Uterus (tissue), 2 donors: ENCODE results near the gene IRF2BPL.

Source experiments
- CTCF ChIP-seq, 4 experiments: fragments of 200-600 bp in 2 of 4; fragments of 450-650 bp in 2 of 4; sonication (generic) in 2 of 4; IDR thresholded peaks; one replicate each; pipeline ENCODE4 v1.5.1; 2016 to 2019; ENCODE audit warnings: antibody characterized with exemption in 4 of 4, mild to moderate bottlenecking in 2 of 4, moderate library complexity in 1 of 4
- POLR2A ChIP-seq, 2 donors: fragments of 450-650 bp; IDR thresholded peaks; one replicate each; pipeline ENCODE4 v1.6.1; 2016; ENCODE audit warnings: antibody characterized with exemption in 2 of 2, mild to moderate bottlenecking in 1 of 2, moderate library complexity in 1 of 2

- TF ChIP-seq CTCF (IDR thresholded peaks at IDR 0.05): no peak
- no peak for TF ChIP-seq POLR2A (IDR thresholded peaks at IDR 0.05)
Observed at GRCh38 chr14:77014734-77015133, 13.8 kb downstream of the IRF2BPL start.
